ENCODE measurements around the gene FBXW5. TPM values are rescaled to one million over a fixed set of nuclear protein-coding genes. Genes with fewer than 3 reads are reported as not detected.
A peak's percentile ranks its signal among the peaks of the same experiment; 100 is the strongest.

The FBXW5 gene
- polyA plus RNA-seq, 3 donors, result 85.3 to 117 (median 92.7) TPM

GRCh38 chr9:136939996-136940525 is 4.5 kb downstream of the FBXW5 start:
- Mint-ChIP-seq H3K9me3 (peaks cover 0 to 3% (median 0%) of the 10 kb centered on the region in 7 donors), H3K4me1 (peaks cover 23% of the 10 kb centered on the region), H3K27me3 (ENCODE audit: low read depth in 3 of 3) (peaks cover 0 to 4% (median 0%) of the 10 kb centered on the region in 3 donors), H3K36me3 (peaks cover 26 to 47% of the 10 kb centered on the region in 2 donors), H3K4me3 (no peak overlapping the region), H3K27ac (no peak overlapping the region)
- Histone ChIP-seq H3K9ac (ENCODE audit: insufficient read depth, low read length, poor library complexity, severe bottlenecking) (no peak overlapping the region), H3K36me3 (replicated peaks in 1 of 2; ENCODE audit: control insufficient read depth in 1 of 2, insufficient read depth in 2 of 2, low read length in 2 of 2) (peaks cover 39 to 48% of the 10 kb centered on the region in 2 donors), H3K4me2 (replicated peaks; ENCODE audit: extremely low read depth, low read length, poor library complexity, severe bottlenecking) (no peak overlapping the region), H3K27ac (ENCODE audit: low read depth in 1 of 2, low read length in 2 of 2) (no peak overlapping the region), H3K9me3 (replicated peaks in 1 of 2; ENCODE audit: control insufficient read depth in 1 of 2, insufficient read depth in 1 of 2, low read length in 2 of 2) (no peaks in the 10 kb centered on the region), H4K20me1 (ENCODE audit: insufficient read depth, low read length) (peaks cover 49% of the 10 kb centered on the region), H3K4me1 (ENCODE audit: control insufficient read depth in 1 of 2, insufficient read depth in 2 of 2, low read length in 2 of 2) (peaks cover 20 to 29% of the 10 kb centered on the region in 2 donors), H3K79me2 (ENCODE audit: insufficient read depth, low read length) (peaks cover 20% of the 10 kb centered on the region), H3K4me3 (replicated peaks in 1 of 3; ENCODE audit: low read depth in 2 of 3, low read length in 3 of 3) (no peak overlapping the region), H2AFZ (ENCODE audit: insufficient read depth, low read depth, low read length, poor library complexity, severe bottlenecking) (no peak overlapping the region), H3K27me3 (ENCODE audit: control insufficient read depth in 2 of 2, insufficient read depth in 2 of 2, low read length in 2 of 2) (no peaks in the 10 kb centered on the region)
- intact Hi-C loops (cut with micrococcal nuclease), result loop anchor here (10.0 kb wide), 3 partner anchors 95 to 135 kb away; partner anchors contain the start of genes AJM1 (in 1 of the 2), FUT7 (in 1 of the 2), PHPT1 (in 1 of the 2) and RABL6 (in 1 of the 2)
- TF ChIP-seq, protein P1, sequence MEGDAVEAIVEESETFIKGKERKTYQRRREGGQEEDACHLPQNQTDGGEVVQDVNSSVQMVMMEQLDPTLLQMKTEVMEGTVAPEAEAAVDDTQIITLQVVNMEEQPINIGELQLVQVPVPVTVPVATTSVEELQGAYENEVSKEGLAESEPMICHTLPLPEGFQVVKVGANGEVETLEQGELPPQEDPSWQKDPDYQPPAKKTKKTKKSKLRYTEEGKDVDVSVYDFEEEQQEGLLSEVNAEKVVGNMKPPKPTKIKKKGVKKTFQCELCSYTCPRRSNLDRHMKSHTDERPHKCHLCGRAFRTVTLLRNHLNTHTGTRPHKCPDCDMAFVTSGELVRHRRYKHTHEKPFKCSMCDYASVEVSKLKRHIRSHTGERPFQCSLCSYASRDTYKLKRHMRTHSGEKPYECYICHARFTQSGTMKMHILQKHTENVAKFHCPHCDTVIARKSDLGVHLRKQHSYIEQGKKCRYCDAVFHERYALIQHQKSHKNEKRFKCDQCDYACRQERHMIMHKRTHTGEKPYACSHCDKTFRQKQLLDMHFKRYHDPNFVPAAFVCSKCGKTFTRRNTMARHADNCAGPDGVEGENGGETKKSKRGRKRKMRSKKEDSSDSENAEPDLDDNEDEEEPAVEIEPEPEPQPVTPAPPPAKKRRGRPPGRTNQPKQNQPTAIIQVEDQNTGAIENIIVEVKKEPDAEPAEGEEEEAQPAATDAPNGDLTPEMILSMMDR (IDR thresholded peaks at IDR 0.05), result no peak
- 88% methylated on average over 16 of the region's 16 CpGs for WGBS (ENCODE audit: insufficient coverage)
- no peak for DNase-seq

GRCh38 chr9:136939431-136939995 is 5.0 kb downstream of the FBXW5 start:
- H3K9ac ChIP-seq (ENCODE audit: insufficient read depth, low read length, poor library complexity, severe bottlenecking), result no peak overlapping the region
- intact Hi-C loops (cut with micrococcal nuclease), result no loop called here
- WGBS (ENCODE audit: insufficient coverage), result 97% methylated on average over 28 of the region's 28 CpGs
- H3K79me2 ChIP-seq (ENCODE audit: insufficient read depth, low read length), result peaks cover 20% of the 10 kb centered on the region
- H3K27me3 Mint-ChIP-seq (ENCODE audit: low read depth in 3 of 3), result no peaks in the 10 kb centered on the region
- no peak overlapping the region for H3K4me3 Mint-ChIP-seq
- H3K9me3 ChIP-seq (replicated peaks in 1 of 2; ENCODE audit: control insufficient read depth in 1 of 2, insufficient read depth in 1 of 2, low read length in 2 of 2), result no peaks in the 10 kb centered on the region
- peaks cover 26 to 47% of the 10 kb centered on the region in 2 donors for H3K36me3 Mint-ChIP-seq
- H3K27ac ChIP-seq (ENCODE audit: low read depth in 1 of 2, low read length in 2 of 2), result no peak overlapping the region
- H3K4me3 ChIP-seq (replicated peaks in 1 of 3; ENCODE audit: low read depth in 2 of 3, low read length in 3 of 3), result no peak overlapping the region
- peaks cover 23 to 30% of the 10 kb centered on the region in 2 donors for H3K4me1 ChIP-seq (ENCODE audit: control insufficient read depth in 1 of 2, insufficient read depth in 2 of 2, low read length in 2 of 2)
- peaks cover 24% of the 10 kb centered on the region for H3K4me1 Mint-ChIP-seq
- H2AFZ ChIP-seq (ENCODE audit: insufficient read depth, low read depth, low read length, poor library complexity, severe bottlenecking), result no peak overlapping the region
- peaks cover 39 to 48% of the 10 kb centered on the region in 2 donors for H3K36me3 ChIP-seq (replicated peaks in 1 of 2; ENCODE audit: control insufficient read depth in 1 of 2, insufficient read depth in 2 of 2, low read length in 2 of 2)
- peaks cover 0 to 3% (median 0%) of the 10 kb centered on the region in 7 donors for H3K9me3 Mint-ChIP-seq
- no peak for DNase-seq
- peaks cover 49% of the 10 kb centered on the region for H4K20me1 ChIP-seq (ENCODE audit: insufficient read depth, low read length)
- peak overlapping the region in 1 of 7 donors; percentile 72 for H3K27ac Mint-ChIP-seq
- no peaks in the 10 kb centered on the region for H3K27me3 ChIP-seq (ENCODE audit: control insufficient read depth in 2 of 2, insufficient read depth in 2 of 2, low read length in 2 of 2)
- TF ChIP-seq, protein P1 (IDR thresholded peaks at IDR 0.05), result no peak
- H3K4me2 ChIP-seq (replicated peaks; ENCODE audit: extremely low read depth, low read length, poor library complexity, severe bottlenecking), result no peak overlapping the region
